ENCODE measurements around the gene CBLIF.

CBLIF gene

DNA sequence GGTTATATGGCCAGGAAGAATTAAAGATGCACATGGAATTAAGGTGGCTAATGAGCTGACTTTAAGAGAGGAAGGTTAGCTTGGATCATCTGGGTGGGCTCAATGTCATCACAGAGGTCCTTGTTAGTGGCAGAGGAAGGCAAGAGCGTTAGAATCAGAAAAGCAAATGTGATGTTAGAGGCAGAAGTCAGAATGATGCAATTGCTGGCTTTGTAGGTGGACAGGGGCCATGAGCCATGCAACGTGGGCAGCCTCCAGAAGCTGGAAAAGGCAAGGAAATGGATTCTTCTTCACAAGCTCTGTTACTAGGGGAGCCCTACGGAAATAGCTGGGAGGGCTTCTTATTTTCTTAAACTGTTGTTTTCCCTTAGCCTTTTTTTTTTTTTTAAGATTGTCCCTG lies 2.3 kb upstream of the CBLIF start:
- H2AFZ ChIP-seq (ENCODE audit: low read depth) = no peak overlapping the region

DNA sequence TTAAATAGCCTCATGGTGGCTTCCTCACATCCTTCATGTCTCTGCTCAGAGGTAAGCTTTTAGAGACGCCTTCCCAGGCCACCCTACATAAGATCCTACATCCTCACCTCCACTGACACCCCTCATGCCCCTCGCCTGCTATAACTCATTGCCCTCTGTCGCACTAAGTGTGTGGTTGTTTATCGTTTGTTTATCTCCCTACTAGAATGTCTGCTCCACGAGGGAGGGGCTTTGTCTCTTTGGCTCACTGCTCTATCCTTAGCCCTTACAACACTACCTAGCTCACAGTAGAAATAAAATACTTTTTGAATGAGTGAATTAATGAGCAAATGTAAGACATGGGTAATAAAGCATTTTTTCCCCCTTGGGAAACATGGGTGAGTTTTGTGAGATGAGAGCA lies 1.3 kb upstream of the CBLIF start:
- H2AFZ ChIP-seq (ENCODE audit: low read depth) = no peak overlapping the region
- H3K4me3 ChIP-seq (IDR thresholded peaks at IDR 0.05; ENCODE audit: insufficient read depth, low read depth, low read length) = no peak overlapping the region
- H4K20me1 ChIP-seq (ENCODE audit: insufficient read depth) = no peaks in the 10 kb centered on the region
- H3K4me2 ChIP-seq = no peak overlapping the region
- H3K79me2 ChIP-seq (ENCODE audit: insufficient read depth, low read depth) = no peaks in the 10 kb centered on the region
- H3K27ac ChIP-seq = no peak overlapping the region
- TF ChIP-seq, protein P1, sequence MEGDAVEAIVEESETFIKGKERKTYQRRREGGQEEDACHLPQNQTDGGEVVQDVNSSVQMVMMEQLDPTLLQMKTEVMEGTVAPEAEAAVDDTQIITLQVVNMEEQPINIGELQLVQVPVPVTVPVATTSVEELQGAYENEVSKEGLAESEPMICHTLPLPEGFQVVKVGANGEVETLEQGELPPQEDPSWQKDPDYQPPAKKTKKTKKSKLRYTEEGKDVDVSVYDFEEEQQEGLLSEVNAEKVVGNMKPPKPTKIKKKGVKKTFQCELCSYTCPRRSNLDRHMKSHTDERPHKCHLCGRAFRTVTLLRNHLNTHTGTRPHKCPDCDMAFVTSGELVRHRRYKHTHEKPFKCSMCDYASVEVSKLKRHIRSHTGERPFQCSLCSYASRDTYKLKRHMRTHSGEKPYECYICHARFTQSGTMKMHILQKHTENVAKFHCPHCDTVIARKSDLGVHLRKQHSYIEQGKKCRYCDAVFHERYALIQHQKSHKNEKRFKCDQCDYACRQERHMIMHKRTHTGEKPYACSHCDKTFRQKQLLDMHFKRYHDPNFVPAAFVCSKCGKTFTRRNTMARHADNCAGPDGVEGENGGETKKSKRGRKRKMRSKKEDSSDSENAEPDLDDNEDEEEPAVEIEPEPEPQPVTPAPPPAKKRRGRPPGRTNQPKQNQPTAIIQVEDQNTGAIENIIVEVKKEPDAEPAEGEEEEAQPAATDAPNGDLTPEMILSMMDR (conservative IDR thresholded peaks at IDR 0.05; ENCODE audit: low read depth, low read length) = no peak
- H3K27me3 ChIP-seq (ENCODE audit: insufficient read depth, low read depth) = no peaks in the 10 kb centered on the region
- H3K4me1 ChIP-seq (ENCODE audit: low read depth, poor library complexity, severe bottlenecking) = peaks cover 4% of the 10 kb centered on the region
- no peaks in the 10 kb centered on the region for H3K36me3 ChIP-seq (ENCODE audit: insufficient read depth)
- no peak overlapping the region for H3K9ac ChIP-seq

More for the DNA sequence above, 2.3 kb upstream of the CBLIF start:
- Histone ChIP-seq H3K4me3 (IDR thresholded peaks at IDR 0.05; ENCODE audit: insufficient read depth, low read depth, low read length) (no peak overlapping the region), H4K20me1 (ENCODE audit: insufficient read depth) (no peaks in the 10 kb centered on the region), H3K27ac (no peak overlapping the region), H3K36me3 (ENCODE audit: insufficient read depth) (no peaks in the 10 kb centered on the region), H3K4me2 (no peak overlapping the region), H3K79me2 (ENCODE audit: insufficient read depth, low read depth) (no peaks in the 10 kb centered on the region), H3K9ac (no peak overlapping the region), H3K4me1 (ENCODE audit: low read depth, poor library complexity, severe bottlenecking) (no peaks in the 10 kb centered on the region), H3K27me3 (ENCODE audit: insufficient read depth, low read depth) (no peaks in the 10 kb centered on the region)
- TF ChIP-seq, protein P1 (conservative IDR thresholded peaks at IDR 0.05; ENCODE audit: low read depth, low read length) = no peak

DNA sequence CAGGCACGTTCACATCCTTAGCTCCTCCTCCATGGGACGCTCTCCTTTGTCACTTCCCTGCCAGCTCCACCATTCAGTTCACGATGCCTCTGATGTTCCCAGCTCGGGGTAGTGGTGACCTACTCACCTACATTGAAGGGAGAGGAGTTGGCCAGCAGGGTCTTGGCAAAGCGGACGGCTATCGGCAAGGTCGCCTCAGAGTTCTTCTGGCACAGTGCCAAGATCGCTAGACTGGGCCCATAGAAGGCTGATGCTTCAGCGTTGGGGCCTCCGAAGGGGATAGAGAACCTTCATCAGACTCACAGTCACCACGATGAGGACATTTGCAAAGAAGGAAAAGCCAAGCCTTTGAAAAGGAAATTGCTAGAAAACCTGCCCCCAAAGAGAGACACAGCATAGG lies 3.0 kb downstream of the CBLIF start:
- Histone ChIP-seq H3K27ac (no peak overlapping the region), H4K20me1 (ENCODE audit: insufficient read depth) (no peaks in the 10 kb centered on the region), H3K79me2 (ENCODE audit: insufficient read depth, low read depth) (no peaks in the 10 kb centered on the region), H3K27me3 (ENCODE audit: insufficient read depth, low read depth) (no peaks in the 10 kb centered on the region), H3K4me1 (ENCODE audit: low read depth, poor library complexity, severe bottlenecking) (peaks cover 13% of the 10 kb centered on the region), H3K9ac (no peak overlapping the region), H2AFZ (ENCODE audit: low read depth) (no peak overlapping the region), H3K4me2 (no peak overlapping the region; the same call in 1 of the 2 replicates), H3K4me3 (IDR thresholded peaks at IDR 0.05; ENCODE audit: insufficient read depth, low read depth, low read length) (no peak overlapping the region), H3K36me3 (ENCODE audit: insufficient read depth) (no peaks in the 10 kb centered on the region)
- TF ChIP-seq, protein P1 (conservative IDR thresholded peaks at IDR 0.05; ENCODE audit: low read depth, low read length) = no peak

DNA sequence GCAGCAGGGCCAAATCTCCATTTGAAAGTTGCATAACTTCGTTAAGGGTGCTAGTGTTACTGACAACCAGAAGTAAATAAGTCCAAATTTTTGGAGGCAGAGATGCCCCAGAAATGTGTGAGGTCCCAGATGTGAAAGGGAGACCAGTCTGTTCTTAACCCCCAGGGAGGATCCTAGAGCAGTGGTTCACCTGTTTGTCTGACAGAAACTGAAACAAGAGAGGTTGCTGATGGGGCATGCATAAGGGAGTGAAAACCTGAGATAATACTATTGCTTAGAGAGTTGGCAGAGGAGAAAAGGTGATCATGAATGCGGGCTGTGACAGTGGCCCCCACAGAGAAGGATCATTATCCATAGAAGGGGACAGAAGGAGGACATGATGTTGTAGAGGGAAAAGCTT lies 3.8 kb downstream of the CBLIF start:
- Histone ChIP-seq H4K20me1 (ENCODE audit: insufficient read depth) (no peaks in the 10 kb centered on the region), H3K4me2 (peak overlapping the region; percentile 22; the same call in 1 of the 2 replicates), H3K27ac (no peak overlapping the region), H3K9ac (no peak overlapping the region), H3K27me3 (ENCODE audit: insufficient read depth, low read depth) (no peaks in the 10 kb centered on the region), H3K36me3 (ENCODE audit: insufficient read depth) (no peaks in the 10 kb centered on the region), H2AFZ (ENCODE audit: low read depth) (no peak overlapping the region), H3K4me1 (ENCODE audit: low read depth, poor library complexity, severe bottlenecking) (peaks cover 13% of the 10 kb centered on the region), H3K79me2 (ENCODE audit: insufficient read depth, low read depth) (no peaks in the 10 kb centered on the region), H3K4me3 (IDR thresholded peaks at IDR 0.05; ENCODE audit: insufficient read depth, low read depth, low read length) (no peak overlapping the region)
- TF ChIP-seq, protein P1 (conservative IDR thresholded peaks at IDR 0.05; ENCODE audit: low read depth, low read length) = no peak

All from KMS-11 (cell line).